ENCODE measurements around the gene EED.

The EED gene

GRCh38 chr11:86244522-86245368 is at the start of gene EED:
Gene EED (plus strand): TSS chr11:86244753. CDS start chr11:86245230, 477 bp downstream.
- DNase-seq, result peak; percentile 52 to 70

- no peak for DNase-seq
Measured at GRCh38 chr11:86194998-86195397, 49.6 kb upstream of the EED start.

- no peak for DNase-seq
Measured at GRCh38 chr11:86196085-86196696, 48.4 kb upstream of the EED start.

GRCh38 chr11:86196913-86197312 is 47.6 kb upstream of the EED start:
- DNase-seq, result no peak

GRCh38 chr11:86197448-86197847 is 47.1 kb upstream of the EED start:
- no peak for DNase-seq

GRCh38 chr11:86198139-86198538 is 46.4 kb upstream of the EED start:
- no peak for DNase-seq

- no peak for DNase-seq
Measured at GRCh38 chr11:86199354-86199753, 45.2 kb upstream of the EED start.

- no peak for DNase-seq
Measured at GRCh38 chr11:86201371-86201884, 43.1 kb upstream of the EED start.

GRCh38 chr11:86202013-86202336 is 42.6 kb upstream of the EED start:
- DNase-seq, result no peak

GRCh38 chr11:86204356-86204755 is 40.2 kb upstream of the EED start:
- no peak for DNase-seq

- no peak for DNase-seq
Measured at GRCh38 chr11:86205421-86206336, 38.9 kb upstream of the EED start.

- DNase-seq, result no peak
Measured at GRCh38 chr11:86206337-86206695, 38.2 kb upstream of the EED start.

GRCh38 chr11:86207413-86207812 is 37.1 kb upstream of the EED start:
- DNase-seq, result no peak

- DNase-seq, result no peak
Measured at GRCh38 chr11:86208572-86208971, 36.0 kb upstream of the EED start.

- DNase-seq, result no peak
Measured at GRCh38 chr11:86209806-86210657, 34.5 kb upstream of the EED start.

GRCh38 chr11:86210898-86211297 is 33.7 kb upstream of the EED start:
- DNase-seq, result no peak

- DNase-seq, result no peak
Measured at GRCh38 chr11:86211619-86212018, 32.9 kb upstream of the EED start.

GRCh38 chr11:86212019-86212611 is 32.4 kb upstream of the EED start:
- DNase-seq, result no peak

GRCh38 chr11:86214710-86215109 is 29.8 kb upstream of the EED start:
- no peak for DNase-seq

- peak in 1 of 2 experiments; percentile 7 for DNase-seq
Measured at GRCh38 chr11:86218125-86219084, 26.1 kb upstream of the EED start.

Data from cerebellar nuclear complex (tissue), 1 donor.